ENCODE measurements around the gene ZDHHC11B.

ZDHHC11B gene

DNA sequence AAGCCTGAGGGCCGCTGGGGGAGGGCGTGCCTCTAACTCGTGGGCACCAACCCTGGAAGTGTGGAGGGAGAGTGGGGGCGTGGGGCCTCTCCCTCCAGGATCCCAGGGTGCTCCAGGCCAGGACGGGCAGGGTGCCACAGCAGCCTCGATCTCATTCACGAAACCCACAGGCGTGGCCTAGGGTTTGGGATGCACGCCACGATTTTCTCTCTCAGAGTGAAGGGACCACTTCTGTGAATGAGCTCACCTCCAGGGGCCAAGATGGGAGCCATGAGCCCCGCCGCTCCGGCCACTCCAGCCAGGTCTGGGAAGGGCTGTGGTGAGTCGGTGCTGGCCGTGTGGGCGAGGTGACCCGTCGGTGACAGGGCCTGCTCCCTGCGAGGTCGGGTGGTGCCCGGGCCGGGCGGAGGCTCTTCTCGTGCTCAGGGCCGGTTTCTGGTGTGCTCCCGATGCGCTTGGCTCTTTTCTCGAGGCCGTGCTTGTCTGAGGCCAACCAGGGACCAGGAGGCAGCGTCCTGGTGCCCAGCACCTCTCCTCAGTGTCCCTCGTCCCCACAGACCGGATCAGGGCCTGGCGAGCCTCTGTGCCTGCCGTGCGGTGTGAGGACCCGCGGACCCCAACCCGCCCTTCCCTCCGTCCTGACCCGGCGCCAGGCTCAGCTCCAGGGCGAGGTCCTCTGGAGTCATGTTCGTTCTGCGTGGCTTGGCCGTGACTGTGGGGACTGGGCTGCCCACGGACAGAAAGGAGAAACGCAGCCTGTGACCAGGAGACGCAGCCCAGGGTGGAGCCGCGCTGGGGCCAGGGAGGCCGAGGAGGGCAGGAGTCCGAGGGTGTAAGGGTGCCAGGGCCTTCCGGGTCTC, 122.4 kb downstream of the ZDHHC11B start:
- no peak for DNase-seq (ENCODE audit: low read depth, low spot score)

DNA sequence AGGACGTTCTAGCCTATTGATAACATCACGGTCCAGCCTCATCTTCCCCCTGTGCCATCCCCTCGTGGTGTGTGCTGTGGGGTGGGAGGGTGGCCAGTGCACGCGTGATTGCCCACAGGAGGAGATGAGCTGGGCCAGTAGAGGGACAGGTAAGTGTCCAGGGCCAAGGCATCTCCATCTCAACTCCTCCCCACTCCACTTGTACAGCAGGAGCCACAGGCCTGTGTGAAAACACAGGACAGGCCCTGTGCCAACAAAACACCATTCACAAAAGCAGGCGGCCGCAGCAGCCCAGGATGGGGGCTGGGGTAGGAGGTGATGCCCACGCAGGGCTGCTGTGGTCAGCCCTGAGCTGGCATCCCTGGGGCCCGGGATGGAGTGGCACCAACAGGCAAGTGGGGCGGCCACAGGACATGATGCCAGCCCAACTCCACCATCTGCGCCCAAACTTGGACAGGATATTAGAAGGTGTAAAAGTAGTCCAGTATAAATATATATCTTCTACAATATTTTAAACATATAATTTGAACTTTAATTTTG, 124.0 kb downstream of the ZDHHC11B start:
- DNase-seq (ENCODE audit: low read depth, low spot score): no peak
